K562 (cell line): ENCODE data around the gene PUM1.
"Not testable (repeated sequence)": the region's sequence is repeated elsewhere in the genome, so short reads cannot be mapped to it uniquely, and the experiment has no call there.

Experiments
- RFX5 ChIP-seq: IDR thresholded peaks from 2 replicates; pipeline ENCODE4 v1.6.1; 2011; ENCODE audit warnings: low read depth, mild to moderate bottlenecking, improper control_type of control experiment, low read length
- UBTF ChIP-seq, 2 experiments: IDR thresholded peaks; 2 replicates each; pipeline ENCODE4 v1.6.1; 2012; ENCODE audit warnings: improper control_type of control experiment in 2 of 2, low read depth in 2 of 2, low read length in 2 of 2, borderline replicate concordance in 1 of 2
- ZNF707 ChIP-seq: fragments of 250-450 bp; sonication (Bioruptor Pico); conservative IDR thresholded peaks from 2 replicates; pipeline ENCODE4 v1.8.0; 2022; ENCODE audit warnings: inconsistent platforms, mild to moderate bottlenecking, moderate library complexity
- ZZZ3 ChIP-seq: fragments of 450-650 bp; IDR thresholded peaks from 2 replicates; pipeline ENCODE4 v1.6.1; 2016; ENCODE audit warnings: antibody characterized with exemption, mild to moderate bottlenecking, moderate library complexity

DNA sequence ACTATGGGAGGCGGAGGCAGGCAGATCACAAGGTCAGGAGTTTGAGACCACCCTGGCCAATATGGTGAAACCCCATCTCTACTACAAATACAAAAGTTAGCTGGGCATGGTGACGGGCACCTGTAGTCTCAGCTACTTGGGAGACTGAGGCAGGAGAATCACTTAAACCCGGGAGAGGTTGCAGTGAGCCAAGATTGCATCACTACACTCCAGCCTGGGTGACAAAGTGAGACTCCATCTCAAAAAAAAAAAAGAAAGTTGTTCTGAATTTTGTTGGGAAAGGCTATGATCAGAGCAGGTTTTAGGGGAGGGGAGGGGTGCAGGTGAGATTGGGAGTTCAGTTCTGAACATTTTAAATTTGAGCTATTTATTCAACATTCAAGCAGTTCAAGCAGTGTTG lies 22.6 kb upstream of the PUM1 start:
- not testable (repeated sequence) for TF ChIP-seq RFX5; UBTF (IDR thresholded peaks at IDR 0.05; ENCODE audit: borderline replicate concordance in 1 of 2, low read depth in 2 of 2, low read length in 2 of 2); ZNF707 (CRISPR knock-in tag); ZZZ3
